HepG2 (cell line): ENCODE results near the gene FAM174C. TPM values are rescaled to one million over a fixed set of nuclear protein-coding genes. Genes with fewer than 3 reads are reported as not detected.

Experiments used
- CREB1 ChIP-seq, 2 experiments: fragments of 450-650 bp in 1 of 2; IDR thresholded peaks; 2 replicates each; pipeline ENCODE4 v1.6.1; 2016 to 2017; ENCODE audit warnings: control low read depth in 1 of 2, mild to moderate bottlenecking in 1 of 2, missing compliant biosample characterization in 1 of 2, missing genetic modification characterization in 1 of 2
- ETV6 ChIP-seq: sonication (generic); formaldehyde crosslinking; conservative IDR thresholded peaks from 2 replicates; pipeline ENCODE4 v1.4.0; 2020; ENCODE audit warnings: missing genetic modification reagents
- JUNB ChIP-seq: sonication (generic); formaldehyde crosslinking; IDR thresholded peaks from 2 replicates; pipeline ENCODE4 v1.8.0; 2022; ENCODE audit warnings: missing genetic modification reagents, mild to moderate bottlenecking, borderline replicate concordance
- RBAK ChIP-seq: sonication (generic); formaldehyde crosslinking; IDR thresholded peaks from 2 replicates; pipeline ENCODE4 v1.5.1; 2020; ENCODE audit warnings: mild to moderate bottlenecking, missing genetic modification reagents
- SMAD1 ChIP-seq: sonication (generic); formaldehyde crosslinking; IDR thresholded peaks from 2 replicates; pipeline ENCODE4 v1.4.0; 2020; ENCODE audit warnings: missing genetic modification reagents, low read depth, mild to moderate bottlenecking, borderline replicate concordance
- SNAPC2 ChIP-seq: sonication (generic); formaldehyde crosslinking; IDR thresholded peaks from 2 replicates; pipeline ENCODE4 v1.8.1; 2022; ENCODE audit warnings: mild to moderate bottlenecking, missing genetic modification reagents
- SPEN ChIP-seq: sonication (generic); formaldehyde crosslinking; IDR thresholded peaks from 2 replicates; pipeline ENCODE4 v1.5.1; 2020; ENCODE audit warnings: low read depth, mild to moderate bottlenecking, missing genetic modification reagents
- ZBTB1 ChIP-seq: sonication (generic); formaldehyde crosslinking; IDR thresholded peaks from 2 replicates; pipeline ENCODE4 v1.4.0; 2020; ENCODE audit warnings: missing genetic modification reagents, borderline replicate concordance
- ZMYM2 ChIP-seq: sonication (generic); formaldehyde crosslinking; IDR thresholded peaks from 2 replicates; pipeline ENCODE4 v1.8.0; 2022; ENCODE audit warnings: mild to moderate bottlenecking, missing genetic modification reagents
- ZNF30 ChIP-seq: sonication (generic); formaldehyde crosslinking; IDR thresholded peaks from 2 replicates; pipeline ENCODE4 v1.5.0; 2020; ENCODE audit warnings: mild to moderate bottlenecking, missing genetic modification reagents
- ZNF776 ChIP-seq: sonication (generic); formaldehyde crosslinking; IDR thresholded peaks from 2 replicates; pipeline ENCODE4 v1.4.0; 2020; ENCODE audit warnings: mild to moderate bottlenecking, missing genetic modification reagents
- ZSCAN29 ChIP-seq: sonication (generic); formaldehyde crosslinking; conservative IDR thresholded peaks from 2 replicates; pipeline ENCODE4 v1.4.0; 2020; ENCODE audit warnings: mild to moderate bottlenecking, missing genetic modification reagents
- polyA plus RNA-seq, 8 experiments: library from polyadenylated mRNA; depleted of rRNA in 3 of 8; stranded (reverse) in 7 of 8; unstranded in 1 of 8; fragments of >200 nt; fragmentation: Illumina TruSeq in 4 of 8; extraction: Trizol in 4 of 8; gene quantifications; 2 replicates each; pipeline versions ENCODE4 v1.2.1 to v1.2.3, GENCODE V29; 2011 to 2016; ENCODE audit warnings: low read depth in 4 of 8, missing spikeins in 1 of 8, mixed read lengths in 1 of 8; ENCODE audit not compliant: insufficient read depth in 1 of 8
- total RNA-seq, 5 experiments: library from RNA; depleted of rRNA; stranded (reverse); fragments of >200 nt; fragmentation: Illumina TruSeq; extraction: Trizol; gene quantifications; 2 replicates each; pipeline ENCODE4 v1.2.3, GENCODE V29; 2016; ENCODE audit warnings: low read depth in 1 of 5
- TF ChIP-seq, protein P1 (sequence below): IDR thresholded peaks from 2 replicates; pipeline ENCODE4 v1.6.1; 2016; ENCODE audit warnings: low read depth, missing genetic modification reagents, missing compliant biosample characterization
- TF ChIP-seq, protein P2 (sequence below): sonication (generic); formaldehyde crosslinking; IDR thresholded peaks from 2 replicates; pipeline ENCODE4 v1.5.0; 2020; ENCODE audit warnings: mild to moderate bottlenecking, missing genetic modification reagents
- TF ChIP-seq, protein P3 (sequence below): sonication (generic); formaldehyde crosslinking; IDR thresholded peaks from 2 replicates; pipeline ENCODE4 v1.4.0; 2020; ENCODE audit warnings: missing genetic modification reagents
- TF ChIP-seq, protein P4 (sequence below): sonication (generic); IDR thresholded peaks from 2 replicates; pipeline ENCODE4 v1.6.1; 2016; ENCODE audit warnings: low read depth, borderline replicate concordance
- TF ChIP-seq, protein P5 (sequence below): IDR thresholded peaks from 2 replicates; pipeline ENCODE4 v1.6.1; 2018; ENCODE audit warnings: missing genetic modification reagents
- TF ChIP-seq, protein P6 (sequence below): sonication (generic); formaldehyde crosslinking; IDR thresholded peaks from 2 replicates; pipeline ENCODE4 v1.8.0; 2022; ENCODE audit warnings: missing genetic modification reagents, low read depth, mild to moderate bottlenecking, borderline replicate concordance

Gene FAM174C
- total and polyA plus RNA-seq, 2 of the 13 experiments (the other 11 are each of a cell fraction or from before 2014, with no cell fraction given) = 19.5 to 31.3 TPM

DNA sequence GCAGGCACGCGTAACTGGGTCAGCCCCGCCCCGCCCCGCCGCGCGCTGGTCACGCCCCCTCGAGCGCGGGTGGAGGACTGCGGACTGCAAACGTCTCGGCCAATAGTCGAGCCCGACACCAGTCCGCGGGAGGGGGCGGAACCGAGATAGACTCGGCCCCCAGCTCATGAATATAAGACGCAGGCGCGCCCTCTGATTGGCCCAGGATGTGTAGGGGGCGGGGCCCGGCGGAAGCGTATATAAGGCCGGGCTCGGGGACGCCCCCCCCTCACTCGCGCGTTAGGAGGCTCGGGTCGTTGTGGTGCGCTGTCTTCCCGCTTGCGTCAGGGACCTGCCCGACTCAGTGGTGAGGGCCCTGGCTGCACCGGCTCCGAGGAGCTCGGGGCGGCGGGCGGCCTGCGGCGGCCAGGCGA lies 6.3 kb upstream of the FAM174C start, which contains the start of gene CIRBP (continued):
- TF ChIP-seq, protein P1, sequence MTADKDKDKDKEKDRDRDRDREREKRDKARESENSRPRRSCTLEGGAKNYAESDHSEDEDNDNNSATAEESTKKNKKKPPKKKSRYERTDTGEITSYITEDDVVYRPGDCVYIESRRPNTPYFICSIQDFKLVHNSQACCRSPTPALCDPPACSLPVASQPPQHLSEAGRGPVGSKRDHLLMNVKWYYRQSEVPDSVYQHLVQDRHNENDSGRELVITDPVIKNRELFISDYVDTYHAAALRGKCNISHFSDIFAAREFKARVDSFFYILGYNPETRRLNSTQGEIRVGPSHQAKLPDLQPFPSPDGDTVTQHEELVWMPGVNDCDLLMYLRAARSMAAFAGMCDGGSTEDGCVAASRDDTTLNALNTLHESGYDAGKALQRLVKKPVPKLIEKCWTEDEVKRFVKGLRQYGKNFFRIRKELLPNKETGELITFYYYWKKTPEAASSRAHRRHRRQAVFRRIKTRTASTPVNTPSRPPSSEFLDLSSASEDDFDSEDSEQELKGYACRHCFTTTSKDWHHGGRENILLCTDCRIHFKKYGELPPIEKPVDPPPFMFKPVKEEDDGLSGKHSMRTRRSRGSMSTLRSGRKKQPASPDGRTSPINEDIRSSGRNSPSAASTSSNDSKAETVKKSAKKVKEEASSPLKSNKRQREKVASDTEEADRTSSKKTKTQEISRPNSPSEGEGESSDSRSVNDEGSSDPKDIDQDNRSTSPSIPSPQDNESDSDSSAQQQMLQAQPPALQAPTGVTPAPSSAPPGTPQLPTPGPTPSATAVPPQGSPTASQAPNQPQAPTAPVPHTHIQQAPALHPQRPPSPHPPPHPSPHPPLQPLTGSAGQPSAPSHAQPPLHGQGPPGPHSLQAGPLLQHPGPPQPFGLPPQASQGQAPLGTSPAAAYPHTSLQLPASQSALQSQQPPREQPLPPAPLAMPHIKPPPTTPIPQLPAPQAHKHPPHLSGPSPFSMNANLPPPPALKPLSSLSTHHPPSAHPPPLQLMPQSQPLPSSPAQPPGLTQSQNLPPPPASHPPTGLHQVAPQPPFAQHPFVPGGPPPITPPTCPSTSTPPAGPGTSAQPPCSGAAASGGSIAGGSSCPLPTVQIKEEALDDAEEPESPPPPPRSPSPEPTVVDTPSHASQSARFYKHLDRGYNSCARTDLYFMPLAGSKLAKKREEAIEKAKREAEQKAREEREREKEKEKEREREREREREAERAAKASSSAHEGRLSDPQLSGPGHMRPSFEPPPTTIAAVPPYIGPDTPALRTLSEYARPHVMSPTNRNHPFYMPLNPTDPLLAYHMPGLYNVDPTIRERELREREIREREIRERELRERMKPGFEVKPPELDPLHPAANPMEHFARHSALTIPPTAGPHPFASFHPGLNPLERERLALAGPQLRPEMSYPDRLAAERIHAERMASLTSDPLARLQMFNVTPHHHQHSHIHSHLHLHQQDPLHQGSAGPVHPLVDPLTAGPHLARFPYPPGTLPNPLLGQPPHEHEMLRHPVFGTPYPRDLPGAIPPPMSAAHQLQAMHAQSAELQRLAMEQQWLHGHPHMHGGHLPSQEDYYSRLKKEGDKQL = no peak
- TF ChIP-seq, protein P2, sequence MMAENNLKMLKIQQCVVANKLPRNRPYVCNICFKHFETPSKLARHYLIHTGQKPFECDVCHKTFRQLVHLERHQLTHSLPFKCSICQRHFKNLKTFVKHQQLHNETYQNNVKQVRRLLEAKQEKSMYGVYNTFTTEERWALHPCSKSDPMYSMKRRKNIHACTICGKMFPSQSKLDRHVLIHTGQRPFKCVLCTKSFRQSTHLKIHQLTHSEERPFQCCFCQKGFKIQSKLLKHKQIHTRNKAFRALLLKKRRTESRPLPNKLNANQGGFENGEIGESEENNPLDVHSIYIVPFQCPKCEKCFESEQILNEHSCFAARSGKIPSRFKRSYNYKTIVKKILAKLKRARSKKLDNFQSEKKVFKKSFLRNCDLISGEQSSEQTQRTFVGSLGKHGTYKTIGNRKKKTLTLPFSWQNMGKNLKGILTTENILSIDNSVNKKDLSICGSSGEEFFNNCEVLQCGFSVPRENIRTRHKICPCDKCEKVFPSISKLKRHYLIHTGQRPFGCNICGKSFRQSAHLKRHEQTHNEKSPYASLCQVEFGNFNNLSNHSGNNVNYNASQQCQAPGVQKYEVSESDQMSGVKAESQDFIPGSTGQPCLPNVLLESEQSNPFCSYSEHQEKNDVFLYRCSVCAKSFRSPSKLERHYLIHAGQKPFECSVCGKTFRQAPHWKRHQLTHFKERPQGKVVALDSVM (CRISPR knock-in tag) = no peak
- TF ChIP-seq, protein P3, sequence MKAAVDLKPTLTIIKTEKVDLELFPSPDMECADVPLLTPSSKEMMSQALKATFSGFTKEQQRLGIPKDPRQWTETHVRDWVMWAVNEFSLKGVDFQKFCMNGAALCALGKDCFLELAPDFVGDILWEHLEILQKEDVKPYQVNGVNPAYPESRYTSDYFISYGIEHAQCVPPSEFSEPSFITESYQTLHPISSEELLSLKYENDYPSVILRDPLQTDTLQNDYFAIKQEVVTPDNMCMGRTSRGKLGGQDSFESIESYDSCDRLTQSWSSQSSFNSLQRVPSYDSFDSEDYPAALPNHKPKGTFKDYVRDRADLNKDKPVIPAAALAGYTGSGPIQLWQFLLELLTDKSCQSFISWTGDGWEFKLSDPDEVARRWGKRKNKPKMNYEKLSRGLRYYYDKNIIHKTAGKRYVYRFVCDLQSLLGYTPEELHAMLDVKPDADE (CRISPR knock-in tag) = peak; percentile 81; the same call in 1 of the 2 replicates
- TF ChIP-seq ZNF776 = no peak
- no peak for TF ChIP-seq ZNF30 (CRISPR knock-in tag)
- TF ChIP-seq, protein P4, sequence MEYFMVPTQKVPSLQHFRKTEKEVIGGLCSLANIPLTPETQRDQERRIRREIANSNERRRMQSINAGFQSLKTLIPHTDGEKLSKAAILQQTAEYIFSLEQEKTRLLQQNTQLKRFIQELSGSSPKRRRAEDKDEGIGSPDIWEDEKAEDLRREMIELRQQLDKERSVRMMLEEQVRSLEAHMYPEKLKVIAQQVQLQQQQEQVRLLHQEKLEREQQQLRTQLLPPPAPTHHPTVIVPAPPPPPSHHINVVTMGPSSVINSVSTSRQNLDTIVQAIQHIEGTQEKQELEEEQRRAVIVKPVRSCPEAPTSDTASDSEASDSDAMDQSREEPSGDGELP = peak; percentile 24; the same call in 1 of the 2 replicates
- TF ChIP-seq, protein P5, sequence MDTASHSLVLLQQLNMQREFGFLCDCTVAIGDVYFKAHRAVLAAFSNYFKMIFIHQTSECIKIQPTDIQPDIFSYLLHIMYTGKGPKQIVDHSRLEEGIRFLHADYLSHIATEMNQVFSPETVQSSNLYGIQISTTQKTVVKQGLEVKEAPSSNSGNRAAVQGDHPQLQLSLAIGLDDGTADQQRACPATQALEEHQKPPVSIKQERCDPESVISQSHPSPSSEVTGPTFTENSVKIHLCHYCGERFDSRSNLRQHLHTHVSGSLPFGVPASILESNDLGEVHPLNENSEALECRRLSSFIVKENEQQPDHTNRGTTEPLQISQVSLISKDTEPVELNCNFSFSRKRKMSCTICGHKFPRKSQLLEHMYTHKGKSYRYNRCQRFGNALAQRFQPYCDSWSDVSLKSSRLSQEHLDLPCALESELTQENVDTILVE (CRISPR knock-in tag) = peak; percentile 58
- TF ChIP-seq ZMYM2 (CRISPR knock-in tag) = no peak
- no peak for TF ChIP-seq ZBTB1 (CRISPR knock-in tag)
- TF ChIP-seq ZSCAN29 (CRISPR knock-in tag) = no peak
- TF ChIP-seq, protein P6, sequence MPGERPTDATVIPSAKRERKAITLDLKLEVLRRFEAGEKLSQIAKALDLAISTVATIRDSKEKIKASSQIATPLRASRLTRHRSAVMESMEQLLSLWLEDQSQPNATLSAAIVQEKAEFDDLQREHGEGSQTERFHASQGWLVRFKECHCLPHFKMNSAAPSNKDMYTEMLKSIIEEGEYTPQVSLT (CRISPR knock-in tag) = 0 out of 2 replicates have a peak, but pooled peaks have one; percentile 44
- TF ChIP-seq SPEN (CRISPR knock-in tag) = no peak; the same call in none of the 2 replicates
- TF ChIP-seq RBAK (CRISPR knock-in tag) = no peak
- TF ChIP-seq ETV6 (CRISPR knock-in tag) = no peak
- TF ChIP-seq SNAPC2 (CRISPR knock-in tag) = 0 out of 2 replicates have a peak, but pooled peaks have one; percentile 42
- no peak for TF ChIP-seq SMAD1
- TF ChIP-seq CREB1 (IDR thresholded peaks at IDR 0.05) = peak; percentile 57; the same call in 1 of the 2 replicates
- TF ChIP-seq CREB1 (CRISPR knock-in tag; IDR thresholded peaks at IDR 0.05) = no peak
- TF ChIP-seq JUNB = no peak
